GM19372 (cell line): Measurements from ENCODE around the gene FAM193A.

Experiments used
- ATAC-seq: cut with Tn5 transposase; IDR thresholded peaks from one replicate; pipeline ENCODE4 v1.9.1; 2021; ENCODE audit warnings: mild to moderate bottlenecking, low read depth, moderate library complexity; ENCODE audit not compliant: unreplicated experiment

Gene FAM193A

DNA sequence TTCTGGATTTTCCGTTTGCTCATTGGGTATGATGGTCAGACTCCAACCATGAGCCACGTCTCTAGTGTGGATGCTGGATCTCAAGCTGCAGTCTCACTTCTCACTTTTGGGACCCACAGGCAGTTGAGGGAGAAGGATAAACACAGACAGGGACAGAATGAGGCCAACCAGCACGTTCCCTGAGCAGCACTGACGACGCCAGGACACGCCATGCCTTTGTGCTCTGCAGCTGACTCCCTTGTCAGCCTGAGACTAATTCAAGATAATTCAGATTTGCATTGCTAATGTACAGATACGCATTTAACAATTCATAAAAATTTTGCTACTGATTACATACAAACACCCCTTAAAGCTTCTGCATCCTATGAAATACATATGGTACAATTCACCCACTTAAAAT lies 106.5 kb downstream of the FAM193A start:
- ATAC-seq = no peak

DNA sequence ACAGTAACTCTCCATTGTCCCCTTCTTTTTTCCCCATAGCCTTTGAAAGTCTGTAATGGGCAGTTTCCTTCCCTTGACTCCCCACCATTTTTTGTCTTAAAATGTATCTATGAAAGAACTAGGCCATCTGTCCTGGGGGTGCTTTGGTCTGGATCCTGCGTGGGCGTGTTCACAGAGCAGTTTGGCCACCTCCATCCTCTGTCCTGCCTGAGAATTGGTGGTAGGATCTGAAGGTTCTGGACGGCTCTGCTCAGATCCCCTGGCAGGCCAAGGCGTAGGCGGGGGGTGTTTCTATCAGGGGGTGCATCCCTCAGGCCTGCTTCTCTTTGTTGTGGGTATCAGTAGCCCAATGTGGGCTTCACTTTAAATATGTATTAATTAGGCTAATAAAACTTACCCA lies 107.1 kb downstream of the FAM193A start:
- ATAC-seq = no peak

- ATAC-seq = no peak
These were observed 110.1 kb downstream of the FAM193A start for GRCh38 chr4:2646396-2647149.

DNA sequence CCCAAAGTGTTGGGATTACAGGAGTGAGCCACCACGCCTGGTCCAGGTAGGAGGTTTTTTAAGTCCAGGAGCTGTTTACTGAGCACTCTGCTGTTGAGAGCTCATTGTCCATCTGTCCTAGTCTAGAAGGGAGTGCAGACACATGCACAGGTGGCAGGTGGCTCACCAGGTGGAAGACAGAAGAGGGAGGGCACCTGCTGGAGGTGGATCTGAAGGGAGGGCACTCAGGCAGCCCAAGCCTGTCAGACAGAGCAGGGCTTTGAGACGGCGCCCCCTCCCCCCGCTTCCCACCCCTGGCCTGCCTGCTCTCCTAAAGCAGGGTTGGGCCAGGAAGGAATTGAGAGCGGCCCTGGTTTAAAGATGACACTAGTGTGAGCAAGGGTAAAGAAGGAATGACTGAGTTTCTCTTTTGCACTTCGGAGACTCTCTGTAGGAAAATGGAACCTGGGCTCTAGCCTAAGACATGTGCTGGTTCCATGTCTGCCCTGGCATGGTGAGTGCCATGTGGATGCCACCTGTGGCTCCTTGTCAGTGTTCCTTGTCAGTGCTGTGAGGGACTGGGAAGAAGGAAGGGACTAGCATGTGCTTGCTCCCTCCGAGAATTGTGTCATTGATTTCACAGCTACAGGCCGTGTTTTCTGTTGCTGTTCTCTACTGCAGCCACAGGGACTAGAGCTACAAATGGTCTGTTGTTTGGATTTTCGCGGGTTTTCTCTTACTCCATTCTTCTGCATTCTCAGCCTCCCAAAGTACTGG lies 111.1 kb downstream of the FAM193A start:
- ATAC-seq = no peak

- ATAC-seq = no peak
These were observed 111.8 kb downstream of the FAM193A start for GRCh38 chr4:2648159-2648814.

- no peak for ATAC-seq
These were observed 113.2 kb downstream of the FAM193A start for GRCh38 chr4:2649604-2650114.

DNA sequence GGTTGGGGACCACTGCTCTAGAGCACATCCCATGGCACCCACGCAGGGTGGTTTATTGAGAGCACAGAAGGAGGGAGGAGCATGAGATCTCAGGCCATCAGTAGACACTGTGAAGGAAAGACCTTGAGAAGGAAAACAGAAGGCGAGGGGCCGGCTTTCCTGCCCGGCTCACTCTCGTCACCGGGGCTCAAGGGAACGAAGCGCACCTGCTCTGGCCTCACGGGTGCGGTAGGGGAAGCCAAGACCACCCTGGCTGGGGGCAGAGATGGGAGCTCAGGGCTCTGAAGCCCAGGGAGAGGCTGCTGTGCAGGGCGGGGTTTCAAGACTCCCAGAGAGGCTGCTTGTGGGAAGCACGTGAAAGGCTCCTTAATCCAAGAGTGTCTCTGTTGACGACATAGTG lies 113.8 kb downstream of the FAM193A start:
- ATAC-seq = no peak

DNA sequence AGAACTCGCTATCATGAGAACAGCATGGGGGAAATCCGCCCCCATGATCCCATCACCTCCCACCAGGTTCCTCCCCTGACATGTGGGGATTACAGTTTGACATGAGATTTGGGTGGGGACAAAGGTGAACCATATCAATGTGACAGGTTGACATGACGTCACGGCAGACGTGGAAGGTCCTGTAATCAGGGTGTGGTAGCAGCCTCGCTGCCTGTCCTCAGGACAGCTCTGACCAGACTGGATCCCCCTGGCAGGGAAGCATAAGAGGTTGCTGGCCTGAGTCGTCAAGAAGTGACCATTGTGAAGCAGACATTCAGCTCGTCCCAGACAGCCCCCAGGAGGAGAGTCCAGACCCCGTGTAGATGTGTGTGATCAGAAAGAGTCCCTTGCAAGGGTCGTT lies 115.1 kb downstream of the FAM193A start:
- ATAC-seq = no peak

- ATAC-seq = no peak
These were observed 115.6 kb downstream of the FAM193A start for GRCh38 chr4:2651998-2652397.

- no peak for ATAC-seq
These were observed 116.1 kb downstream of the FAM193A start for GRCh38 chr4:2652415-2653160.

- no peak for ATAC-seq
These were observed 124.3 kb downstream of the FAM193A start for GRCh38 chr4:2660596-2661211.

DNA sequence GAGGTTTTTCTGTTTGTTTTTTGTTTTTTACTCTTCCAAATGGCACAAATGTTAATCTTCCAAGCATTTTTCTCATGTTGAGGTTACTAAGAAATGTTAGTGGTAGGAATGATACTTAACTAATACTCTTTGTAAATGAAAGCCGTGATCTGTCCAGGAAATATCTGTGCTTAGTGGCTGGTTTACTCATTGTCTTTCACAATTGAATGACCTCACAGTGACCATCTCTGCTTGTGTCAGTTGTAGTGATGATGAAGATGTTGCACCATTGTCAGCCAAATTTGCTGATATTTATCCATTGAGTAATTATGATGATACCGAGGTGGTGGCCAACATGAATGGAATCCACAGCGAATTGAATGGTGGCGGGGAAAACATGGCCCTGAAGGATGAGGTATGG lies 126.2 kb downstream of the FAM193A start:
- no peak for ATAC-seq

DNA sequence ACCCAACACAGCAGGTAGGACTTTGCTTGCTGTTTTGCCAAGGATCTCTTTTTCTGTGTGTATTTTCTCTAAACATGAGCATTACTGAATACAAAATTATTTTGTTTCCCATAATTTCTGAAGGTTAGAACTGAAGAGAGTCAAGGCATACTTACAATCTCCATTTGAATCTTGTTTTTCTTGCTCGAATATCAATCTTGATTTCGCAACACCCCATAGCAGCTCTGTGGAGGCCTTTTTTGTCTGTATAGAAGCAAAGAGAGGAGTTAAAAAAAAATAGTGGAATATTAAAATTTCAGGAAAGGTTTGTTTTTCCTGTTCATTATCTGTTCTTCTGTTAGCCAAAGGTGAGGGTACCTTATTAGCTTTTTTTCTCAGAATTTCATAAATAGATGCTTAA lies 126.8 kb downstream of the FAM193A start:
- no peak for ATAC-seq

GRCh38 chr4:2666722-2667247 lies 130.3 kb downstream of the FAM193A start:
- ATAC-seq = no peak

DNA sequence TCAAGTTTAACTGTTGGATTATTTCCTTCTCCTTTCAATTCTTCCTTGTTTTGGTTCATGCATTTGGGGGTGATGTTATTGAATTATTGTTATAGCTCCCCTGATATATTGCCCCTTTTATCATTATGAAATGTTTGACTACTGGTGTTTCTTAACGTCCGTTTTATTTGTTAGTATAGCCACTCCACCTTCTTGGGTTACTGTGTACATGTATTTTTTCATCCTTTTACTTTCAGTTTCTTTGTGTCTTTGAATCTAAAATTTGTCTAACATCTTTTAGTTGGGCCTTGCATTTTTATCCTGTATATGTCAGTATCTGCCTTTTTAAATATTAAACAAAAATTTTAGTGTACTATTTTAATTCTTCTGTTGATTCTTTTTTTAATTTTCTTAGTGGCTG lies 131.0 kb downstream of the FAM193A start:
- no peak for ATAC-seq

GRCh38 chr4:2671267-2671895 lies 134.9 kb downstream of the FAM193A start:
- ATAC-seq = no peak

GRCh38 chr4:2672082-2672481 lies 135.6 kb downstream of the FAM193A start:
- ATAC-seq = no peak

GRCh38 chr4:2672700-2673099 lies 136.3 kb downstream of the FAM193A start:
- no peak for ATAC-seq

DNA sequence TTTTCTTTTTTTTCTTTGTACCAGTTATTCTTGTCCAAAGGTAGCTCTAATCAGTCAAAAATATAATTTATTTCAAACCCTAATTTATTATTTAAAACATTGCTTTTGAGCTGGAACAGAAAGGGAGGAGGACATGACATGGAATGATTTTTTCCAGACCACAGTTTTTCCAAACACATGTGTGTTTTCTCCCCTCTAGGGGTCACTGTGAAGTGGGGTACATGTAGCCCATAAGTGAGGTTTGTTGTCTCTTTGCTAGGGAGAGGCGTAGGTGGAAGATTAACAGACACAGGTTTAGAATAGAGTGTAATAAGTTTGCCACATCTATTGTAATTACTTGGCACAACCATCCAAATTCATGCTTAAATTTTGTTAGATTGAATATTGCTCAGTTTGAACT lies 136.7 kb downstream of the FAM193A start:
- ATAC-seq = no peak
